ENCODE data around the gene GALE.
"Not testable (repeated sequence)": the region's sequence is repeated elsewhere in the genome, so short reads cannot be mapped to it uniquely, and the experiment has no call there.

The GALE gene

GRCh38 chr1:23791516-23792047 lies 9.0 kb downstream of the GALE start:
- ATAC-seq (replicated peaks), result peak; percentile 35 to 37
- peak overlapping the region; percentile 99 for H3K27ac Mint-ChIP-seq
- peaks cover 37 to 65% of the 10 kb centered on the region in 2 donors for H3K36me3 Mint-ChIP-seq

GRCh38 chr1:23790696-23791515 lies 9.6 kb downstream of the GALE start, which contains the start of gene LYPLA2:
TSS of gene LYPLA2 (plus strand) at chr1:23791145. CDS start at chr1:23792683, 1,538 bp downstream.
- Mint-ChIP-seq H3K27me3 (no peaks in the 10 kb centered on the region), H3K9me3 (no peaks in the 10 kb centered on the region), H3K4me3 (peak within 1 kb of the TSS; percentile 96 to 100), H3K27ac (peak within 1 kb of the TSS; percentile 99), H3K4me1 (peaks cover 21 to 51% of the 10 kb centered on the region in 2 donors), H3K36me3 (peaks cover 40 to 69% of the 10 kb centered on the region in 2 donors)
- DNase-seq (peak; percentile 83), ATAC-seq (replicated peaks) (peak; percentile 94 to 96)

More at GRCh38 chr1:23791516-23792047, 9.0 kb downstream of the GALE start:
- peaks cover 21 to 51% of the 10 kb centered on the region in 2 donors for H3K4me1 Mint-ChIP-seq
- H3K9me3 Mint-ChIP-seq, result no peaks in the 10 kb centered on the region
- DNase-seq, result no peak
- no peaks in the 10 kb centered on the region for H3K27me3 Mint-ChIP-seq
- peak overlapping the region; percentile 96 to 100 for H3K4me3 Mint-ChIP-seq

- ATAC-seq (replicated peaks) (no peak), DNase-seq (no peak)
- H3K9me3 Mint-ChIP-seq, result no peaks in the 10 kb centered on the region
- peaks cover 41 to 64% of the 10 kb centered on the region in 2 donors for H3K36me3 Mint-ChIP-seq
- peak overlapping the region; percentile 25 for H3K27ac Mint-ChIP-seq
- H3K4me1 Mint-ChIP-seq, result peaks cover 21 to 42% of the 10 kb centered on the region in 2 donors
- H3K27me3 Mint-ChIP-seq, result no peaks in the 10 kb centered on the region
- H3K4me3 Mint-ChIP-seq, result no peak overlapping the region
These were observed 11.9 kb downstream of the GALE start for GRCh38 chr1:23788695-23789094.

GRCh38 chr1:23787701-23788100 lies 12.9 kb downstream of the GALE start:
- H3K4me3 Mint-ChIP-seq, result no peak overlapping the region
- peaks cover 36 to 58% of the 10 kb centered on the region in 2 donors for H3K36me3 Mint-ChIP-seq
- no peak overlapping the region for H3K27ac Mint-ChIP-seq
- no peak for ATAC-seq (replicated peaks)
- H3K9me3 Mint-ChIP-seq, result no peaks in the 10 kb centered on the region
- H3K4me1 Mint-ChIP-seq, result peaks cover 16 to 33% of the 10 kb centered on the region in 2 donors
- DNase-seq, result no peak
- H3K27me3 Mint-ChIP-seq, result no peaks in the 10 kb centered on the region

- Mint-ChIP-seq H3K36me3 (peaks cover 34 to 46% of the 10 kb centered on the region in 2 donors), H3K27me3 (no peaks in the 10 kb centered on the region)
- no peak for ATAC-seq (replicated peaks)
These were observed 15.7 kb downstream of the GALE start for GRCh38 chr1:23784846-23785245.

GRCh38 chr1:23783141-23783540 lies 17.4 kb downstream of the GALE start:
- not testable (repeated sequence) for H3K27me3 Mint-ChIP-seq; H3K27ac Mint-ChIP-seq; ATAC-seq (replicated peaks); H3K9me3 Mint-ChIP-seq; H3K4me3 Mint-ChIP-seq; DNase-seq
- H3K36me3 Mint-ChIP-seq, result peaks cover 28 to 33% of the 10 kb centered on the region in 2 donors
- H3K4me1 Mint-ChIP-seq, result peaks cover 9 to 22% of the 10 kb centered on the region in 2 donors

More at GRCh38 chr1:23784846-23785245, 15.7 kb downstream of the GALE start:
- DNase-seq, result no peak
- no peak overlapping the region for H3K27ac Mint-ChIP-seq
- H3K4me1 Mint-ChIP-seq, result peaks cover 3 to 11% of the 10 kb centered on the region in 2 donors
- no peak overlapping the region for H3K4me3 Mint-ChIP-seq
- H3K9me3 Mint-ChIP-seq, result no peaks in the 10 kb centered on the region

- H3K36me3 Mint-ChIP-seq, result peaks cover 3 to 4% of the 10 kb centered on the region in 2 donors
- ATAC-seq (replicated peaks), result no peak
- H3K27me3 Mint-ChIP-seq, result no peaks in the 10 kb centered on the region
- DNase-seq, result no peak
- no peaks in the 10 kb centered on the region for H3K9me3 Mint-ChIP-seq
- H3K4me1 Mint-ChIP-seq, result peaks cover 9 to 17% of the 10 kb centered on the region in 2 donors
- no peak overlapping the region for H3K27ac Mint-ChIP-seq
- H3K4me3 Mint-ChIP-seq, result no peak overlapping the region
These were observed 20.7 kb downstream of the GALE start for GRCh38 chr1:23779826-23780371.

- peak within 1 kb of the TSS; percentile 86 to 91 for H3K4me3 Mint-ChIP-seq
- H3K27ac Mint-ChIP-seq, result peak within 1 kb of the TSS; percentile 94
- no peaks in the 10 kb centered on the region for H3K27me3 Mint-ChIP-seq
- H3K4me1 Mint-ChIP-seq, result peaks cover 11 to 17% of the 10 kb centered on the region in 2 donors
- peak; percentile 93 to 94 for ATAC-seq (replicated peaks)
- no peaks in the 10 kb centered on the region for H3K9me3 Mint-ChIP-seq
- DNase-seq, result peak; percentile 79
- no peaks in the 10 kb centered on the region for H3K36me3 Mint-ChIP-seq
These were observed 22.4 kb downstream of the GALE start, which contains the start of gene PITHD1 for GRCh38 chr1:23777979-23778814. TSS of gene PITHD1 (plus strand) at chr1:23778418. CDS start at chr1:23778516, 98 bp downstream.

GRCh38 chr1:23776217-23776616 lies 24.3 kb downstream of the GALE start:
- no peaks in the 10 kb centered on the region for H3K9me3 Mint-ChIP-seq
- no peaks in the 10 kb centered on the region for H3K27me3 Mint-ChIP-seq
- no peak overlapping the region for H3K4me3 Mint-ChIP-seq
- DNase-seq, result no peak
- no peak overlapping the region for H3K27ac Mint-ChIP-seq
- no peaks in the 10 kb centered on the region for H3K36me3 Mint-ChIP-seq
- ATAC-seq (replicated peaks), result no peak
- peaks cover 10 to 23% of the 10 kb centered on the region in 2 donors for H3K4me1 Mint-ChIP-seq

GRCh38 chr1:23774174-23774880 lies 26.2 kb downstream of the GALE start:
- no peak overlapping the region for H3K4me3 Mint-ChIP-seq
- peak overlapping the region; percentile 37 for H3K27ac Mint-ChIP-seq
- no peak for ATAC-seq (replicated peaks)
- peaks cover 7 to 12% of the 10 kb centered on the region in 2 donors for H3K4me1 Mint-ChIP-seq
- no peaks in the 10 kb centered on the region for H3K27me3 Mint-ChIP-seq
- no peaks in the 10 kb centered on the region for H3K36me3 Mint-ChIP-seq
- no peak for DNase-seq
- no peaks in the 10 kb centered on the region for H3K9me3 Mint-ChIP-seq

- Mint-ChIP-seq H3K4me1 (peaks cover 4 to 6% of the 10 kb centered on the region in 2 donors), H3K36me3 (peaks cover 0 to 5% of the 10 kb centered on the region in 2 donors), H3K9me3 (no peaks in the 10 kb centered on the region), H3K27ac (peak overlapping the region; percentile 37), H3K27me3 (no peaks in the 10 kb centered on the region), H3K4me3 (no peak overlapping the region)
- ATAC-seq (replicated peaks) (no peak), DNase-seq (no peak)
These were observed 27.7 kb downstream of the GALE start for GRCh38 chr1:23772854-23773242.

- H3K9me3 Mint-ChIP-seq, result no peaks in the 10 kb centered on the region
- no peaks in the 10 kb centered on the region for H3K27me3 Mint-ChIP-seq
- no peak overlapping the region for H3K4me3 Mint-ChIP-seq
- DNase-seq (peak; percentile 71), ATAC-seq (replicated peaks) (peak; percentile 96 to 97)
- H3K27ac Mint-ChIP-seq, result no peak overlapping the region
- peaks cover 0 to 5% of the 10 kb centered on the region in 2 donors for H3K36me3 Mint-ChIP-seq
- peaks cover 4 to 6% of the 10 kb centered on the region in 2 donors for H3K4me1 Mint-ChIP-seq
These were observed 28.3 kb downstream of the GALE start for GRCh38 chr1:23772049-23772853.

GRCh38 chr1:23768733-23769132 lies 31.8 kb downstream of the GALE start:
- no peak for DNase-seq
- no peaks in the 10 kb centered on the region for H3K9me3 Mint-ChIP-seq
- peaks cover 4 to 6% of the 10 kb centered on the region in 2 donors for H3K4me1 Mint-ChIP-seq
- no peak overlapping the region for H3K27ac Mint-ChIP-seq
- H3K36me3 Mint-ChIP-seq, result peaks cover 9 to 11% of the 10 kb centered on the region in 2 donors
- no peaks in the 10 kb centered on the region for H3K27me3 Mint-ChIP-seq
- H3K4me3 Mint-ChIP-seq, result no peak overlapping the region
- no peak for ATAC-seq (replicated peaks)
